ENCODE results near the gene BIRC2.

The BIRC2 gene

GRCh38 chr11:102328748-102329147, 18.3 kb upstream of the BIRC2 start:
- 0 out of 2 replicates have a peak, but pooled peaks cover 4% of the 10 kb centered on the region for H3K79me2 ChIP-seq (ENCODE audit: insufficient read depth, low read length)
- no peak overlapping the region for H2AFZ ChIP-seq (ENCODE audit: low read length)
- no peak for TF ChIP-seq EZH2 (IDR thresholded peaks at IDR 0.05; ENCODE audit: borderline replicate concordance, low read length)
- no peak for TF ChIP-seq CTCF (IDR thresholded peaks at IDR 0.05; ENCODE audit: low read length)
- no peaks in the 10 kb centered on the region for H3K27me3 ChIP-seq (ENCODE audit: insufficient read depth, low read length)
- H3K27ac ChIP-seq (ENCODE audit: low read depth, low read length, poor library complexity, severe bottlenecking) = no peak overlapping the region
- H3K36me3 ChIP-seq (ENCODE audit: insufficient read depth, low read length) = peaks cover 93% of the 10 kb centered on the region
- H3K4me3 ChIP-seq (ENCODE audit: low read depth, low read length, poor library complexity, severe bottlenecking) = no peak overlapping the region
- peaks cover 16% of the 10 kb centered on the region for H3K4me1 ChIP-seq (ENCODE audit: insufficient read depth, low read length, severe bottlenecking)
- no peaks in the 10 kb centered on the region for H3F3A ChIP-seq (ENCODE audit: insufficient read depth, low read length)
- no peaks in the 10 kb centered on the region for H3K9me3 ChIP-seq (ENCODE audit: low read length)
- no peak overlapping the region for H3K9ac ChIP-seq (ENCODE audit: low read length)
- no peaks in the 10 kb centered on the region for H3K9me2 ChIP-seq (ENCODE audit: low read depth, low read length)
- H4K20me1 ChIP-seq (ENCODE audit: insufficient read depth, low read length) = no peaks in the 10 kb centered on the region; the same call in 1 of the 2 replicates
- H3K4me2 ChIP-seq (ENCODE audit: low read length) = no peak overlapping the region

- Histone ChIP-seq H3K9ac (ENCODE audit: low read length) (no peak overlapping the region), H4K20me1 (ENCODE audit: insufficient read depth, low read length) (no peaks in the 10 kb centered on the region; the same call in 1 of the 2 replicates), H3K4me2 (ENCODE audit: low read length) (no peak overlapping the region), H3K79me2 (ENCODE audit: insufficient read depth, low read length) (no peaks in the 10 kb centered on the region), H3K9me3 (ENCODE audit: low read length) (no peaks in the 10 kb centered on the region), H3F3A (ENCODE audit: insufficient read depth, low read length) (no peaks in the 10 kb centered on the region), H3K36me3 (ENCODE audit: insufficient read depth, low read length) (peaks cover 91% of the 10 kb centered on the region), H3K27me3 (ENCODE audit: insufficient read depth, low read length) (no peaks in the 10 kb centered on the region), H3K4me1 (ENCODE audit: insufficient read depth, low read length, severe bottlenecking) (peaks cover 2% of the 10 kb centered on the region), H3K27ac (ENCODE audit: low read depth, low read length, poor library complexity, severe bottlenecking) (no peak overlapping the region), H3K4me3 (ENCODE audit: low read depth, low read length, poor library complexity, severe bottlenecking) (no peak overlapping the region), H3K9me2 (ENCODE audit: low read depth, low read length) (no peaks in the 10 kb centered on the region), H2AFZ (ENCODE audit: low read length) (no peak overlapping the region)
- TF ChIP-seq EZH2 (IDR thresholded peaks at IDR 0.05; ENCODE audit: borderline replicate concordance, low read length) = no peak
- TF ChIP-seq CTCF (IDR thresholded peaks at IDR 0.05; ENCODE audit: low read length) = no peak
Measured at GRCh38 chr11:102330231-102330630, 16.8 kb upstream of the BIRC2 start.

GRCh38 chr11:102331341-102331740, 15.7 kb upstream of the BIRC2 start:
- Histone ChIP-seq H3K79me2 (ENCODE audit: insufficient read depth, low read length) (no peaks in the 10 kb centered on the region), H3K27me3 (ENCODE audit: insufficient read depth, low read length) (no peaks in the 10 kb centered on the region), H3K4me1 (ENCODE audit: insufficient read depth, low read length, severe bottlenecking) (no peaks in the 10 kb centered on the region), H3K4me2 (ENCODE audit: low read length) (no peak overlapping the region), H3K9me2 (ENCODE audit: low read depth, low read length) (no peaks in the 10 kb centered on the region), H3K9me3 (ENCODE audit: low read length) (no peaks in the 10 kb centered on the region), H3K4me3 (ENCODE audit: low read depth, low read length, poor library complexity, severe bottlenecking) (no peak overlapping the region), H4K20me1 (ENCODE audit: insufficient read depth, low read length) (no peaks in the 10 kb centered on the region; the same call in 1 of the 2 replicates), H3K36me3 (ENCODE audit: insufficient read depth, low read length) (peaks cover 93% of the 10 kb centered on the region), H3F3A (ENCODE audit: insufficient read depth, low read length) (no peaks in the 10 kb centered on the region), H3K9ac (ENCODE audit: low read length) (no peak overlapping the region), H3K27ac (ENCODE audit: low read depth, low read length, poor library complexity, severe bottlenecking) (no peak overlapping the region), H2AFZ (ENCODE audit: low read length) (no peak overlapping the region)
- no peak for TF ChIP-seq EZH2 (IDR thresholded peaks at IDR 0.05; ENCODE audit: borderline replicate concordance, low read length)
- TF ChIP-seq CTCF (IDR thresholded peaks at IDR 0.05; ENCODE audit: low read length) = no peak

Data from OCI-LY1 (cell line).